Measurements from ENCODE around the gene SCARB1.

Gene SCARB1

GRCh38 chr12:124770728-124771127, 92.9 kb downstream of the SCARB1 start:
- DNase-seq = no peak

GRCh38 chr12:124769881-124770512, 93.7 kb downstream of the SCARB1 start:
- DNase-seq = no peak

GRCh38 chr12:124769163-124769530, 94.5 kb downstream of the SCARB1 start:
- DNase-seq = no peak

- DNase-seq = no peak
Observed at GRCh38 chr12:124768452-124769162, 95.1 kb downstream of the SCARB1 start.

GRCh38 chr12:124767066-124767821, 96.4 kb downstream of the SCARB1 start:
- DNase-seq = no peak

- DNase-seq = no peak
Observed at GRCh38 chr12:124766727-124767065, 97.0 kb downstream of the SCARB1 start.

GRCh38 chr12:124765581-124766489, 97.8 kb downstream of the SCARB1 start:
- no peak for DNase-seq

GRCh38 chr12:124764870-124765580, 98.6 kb downstream of the SCARB1 start:
- DNase-seq = no peak

GRCh38 chr12:124764451-124764850, 99.2 kb downstream of the SCARB1 start:
- DNase-seq = no peak

- no peak for DNase-seq
Observed at GRCh38 chr12:124763594-124763979, 100.1 kb downstream of the SCARB1 start.

- DNase-seq = no peak
Observed at GRCh38 chr12:124762791-124763593, 100.7 kb downstream of the SCARB1 start.

- DNase-seq = no peak
Observed at GRCh38 chr12:124762384-124762783, 101.3 kb downstream of the SCARB1 start.

- no peak for DNase-seq
Observed at GRCh38 chr12:124761871-124762270, 101.8 kb downstream of the SCARB1 start.

- no peak for DNase-seq
Observed at GRCh38 chr12:124761056-124761455, 102.6 kb downstream of the SCARB1 start.

GRCh38 chr12:124760560-124760959, 103.1 kb downstream of the SCARB1 start:
- DNase-seq = no peak

GRCh38 chr12:124759841-124760503, 103.7 kb downstream of the SCARB1 start:
- DNase-seq = no peak

- peak; percentile 23 for DNase-seq
Observed at GRCh38 chr12:124758266-124759220, 105.1 kb downstream of the SCARB1 start.

- no peak for DNase-seq
Observed at GRCh38 chr12:124757329-124757728, 106.3 kb downstream of the SCARB1 start.

- DNase-seq = no peak
Observed at GRCh38 chr12:124756760-124757159, 106.9 kb downstream of the SCARB1 start.

- no peak for DNase-seq
Observed at GRCh38 chr12:124756166-124756565, 107.5 kb downstream of the SCARB1 start.
